ENCODE results near the gene TOMM40L. TPM values are rescaled to one million over a fixed set of nuclear protein-coding genes. Genes with fewer than 3 reads are reported as not detected.
"Not testable (repeated sequence)": the region's sequence is repeated elsewhere in the genome, so short reads cannot be mapped to it uniquely, and the experiment has no call there.

Gene TOMM40L
- total and polyA plus RNA-seq, 8 donors, result 9.2 to 15.6 (median 11.1) TPM

- Histone ChIP-seq H3K4me1 (peaks cover 0 to 42% of the 10 kb centered on the region in 2 donors), H3K9me3 (no peaks in the 10 kb centered on the region), H3K36me3 (peaks cover 0 to 38% of the 10 kb centered on the region in 2 donors), H3K27me3 (no peaks in the 10 kb centered on the region), H3K27ac (no peak overlapping the region), H3K4me3 (no peak overlapping the region)
- no peak for ATAC-seq
- intact Hi-C loops (cut with DNase I), result loop anchor here in 1 of 2 donors (10.0 kb wide), 1 partner anchor 165 kb away; no protein-coding TSS in a partner anchor
- no peak for DNase-seq
- TF ChIP-seq CTCF (IDR thresholded peaks at IDR 0.05), result no peak
These were observed 5.9 kb upstream of the TOMM40L start for GRCh38 chr1:161220002-161220401.

- DNase-seq (no peak), ATAC-seq (no peak)
- Histone ChIP-seq H3K4me1 (peaks cover 11 to 56% of the 10 kb centered on the region in 2 donors), H3K27ac (no peak overlapping the region), H3K9me3 (no peaks in the 10 kb centered on the region), H3K4me3 (no peak overlapping the region), H3K36me3 (peaks cover 0 to 31% of the 10 kb centered on the region in 2 donors), H3K27me3 (no peaks in the 10 kb centered on the region)
- intact Hi-C loops (cut with DNase I), result loop anchor here in 1 of 2 donors (10.0 kb wide), 1 partner anchor 162 kb away; no protein-coding TSS in a partner anchor
- no peak for TF ChIP-seq CTCF (IDR thresholded peaks at IDR 0.05)
These were observed 3.5 kb upstream of the TOMM40L start for GRCh38 chr1:161222175-161223019.

GRCh38 chr1:161223805-161224694, 1.8 kb upstream of the TOMM40L start:
- intact Hi-C loops (cut with DNase I), result loop anchor here in 1 of 2 donors (10.0 kb wide), 1 partner anchor 161 kb away; no protein-coding TSS in a partner anchor

GRCh38 chr1:161224695-161225087, 1.2 kb upstream of the TOMM40L start:
- not testable (repeated sequence) for ATAC-seq, H3K9me3 ChIP-seq, H3K27me3 ChIP-seq, H3K4me3 ChIP-seq, DNase-seq
- Histone ChIP-seq H3K27ac (peak overlapping the region in 1 of 2 donors; percentile 76), H3K4me1 (peaks cover 11 to 45% of the 10 kb centered on the region in 2 donors), H3K36me3 (peaks cover 0 to 29% of the 10 kb centered on the region in 2 donors)
- intact Hi-C loops (cut with DNase I), result loop anchor here in 1 of 2 donors (10.0 kb wide), 1 partner anchor 160 kb away; no protein-coding TSS in a partner anchor

More at GRCh38 chr1:161223805-161224694, 1.8 kb upstream of the TOMM40L start:
- ATAC-seq, result no peak
- H3K4me3 ChIP-seq, result no peak overlapping the region
- no peak for TF ChIP-seq CTCF (IDR thresholded peaks at IDR 0.05)
- peaks cover 0 to 29% of the 10 kb centered on the region in 2 donors for H3K36me3 ChIP-seq
- no peaks in the 10 kb centered on the region for H3K27me3 ChIP-seq
- DNase-seq, result no peak
- H3K4me1 ChIP-seq, result peaks cover 11 to 50% of the 10 kb centered on the region in 2 donors
- H3K27ac ChIP-seq, result no peak overlapping the region
- no peaks in the 10 kb centered on the region for H3K9me3 ChIP-seq

GRCh38 chr1:161225178-161225533, 704 bp upstream of the TOMM40L start:
- H3K9me3 ChIP-seq, result no peaks in the 10 kb centered on the region
- H3K4me1 ChIP-seq, result peaks cover 11 to 41% of the 10 kb centered on the region in 2 donors
- no peaks in the 10 kb centered on the region for H3K27me3 ChIP-seq
- H3K4me3 ChIP-seq, result no peak overlapping the region
- H3K27ac ChIP-seq, result peak overlapping the region in 1 of 2 donors; percentile 76
- ATAC-seq (no peak), DNase-seq (no peak)
- TF ChIP-seq CTCF (IDR thresholded peaks at IDR 0.05), result no peak
- intact Hi-C loops (cut with DNase I), result loop anchor here in 1 of 2 donors (10.0 kb wide), 1 partner anchor 160 kb away; no protein-coding TSS in a partner anchor
- H3K36me3 ChIP-seq, result peaks cover 0 to 29% of the 10 kb centered on the region in 2 donors
